NOMO-1 treated with dmso at 0.1 percent for 144 hours (cell line): ENCODE measurements around the gene DECR2.
"Not testable (repeated sequence)": the region's sequence is repeated elsewhere in the genome, so short reads cannot be mapped to it uniquely, and the experiment has no call there.

ENCODE experiments used
- DNase-seq: peaks from one replicate; lab custom pipeline; 2025; ENCODE audit not compliant: unreplicated experiment; lab: John Stamatoyannopoulos, UW

DECR2 gene, protein sequence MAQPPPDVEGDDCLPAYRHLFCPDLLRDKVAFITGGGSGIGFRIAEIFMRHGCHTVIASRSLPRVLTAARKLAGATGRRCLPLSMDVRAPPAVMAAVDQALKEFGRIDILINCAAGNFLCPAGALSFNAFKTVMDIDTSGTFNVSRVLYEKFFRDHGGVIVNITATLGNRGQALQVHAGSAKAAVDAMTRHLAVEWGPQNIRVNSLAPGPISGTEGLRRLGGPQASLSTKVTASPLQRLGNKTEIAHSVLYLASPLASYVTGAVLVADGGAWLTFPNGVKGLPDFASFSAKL

DNA sequence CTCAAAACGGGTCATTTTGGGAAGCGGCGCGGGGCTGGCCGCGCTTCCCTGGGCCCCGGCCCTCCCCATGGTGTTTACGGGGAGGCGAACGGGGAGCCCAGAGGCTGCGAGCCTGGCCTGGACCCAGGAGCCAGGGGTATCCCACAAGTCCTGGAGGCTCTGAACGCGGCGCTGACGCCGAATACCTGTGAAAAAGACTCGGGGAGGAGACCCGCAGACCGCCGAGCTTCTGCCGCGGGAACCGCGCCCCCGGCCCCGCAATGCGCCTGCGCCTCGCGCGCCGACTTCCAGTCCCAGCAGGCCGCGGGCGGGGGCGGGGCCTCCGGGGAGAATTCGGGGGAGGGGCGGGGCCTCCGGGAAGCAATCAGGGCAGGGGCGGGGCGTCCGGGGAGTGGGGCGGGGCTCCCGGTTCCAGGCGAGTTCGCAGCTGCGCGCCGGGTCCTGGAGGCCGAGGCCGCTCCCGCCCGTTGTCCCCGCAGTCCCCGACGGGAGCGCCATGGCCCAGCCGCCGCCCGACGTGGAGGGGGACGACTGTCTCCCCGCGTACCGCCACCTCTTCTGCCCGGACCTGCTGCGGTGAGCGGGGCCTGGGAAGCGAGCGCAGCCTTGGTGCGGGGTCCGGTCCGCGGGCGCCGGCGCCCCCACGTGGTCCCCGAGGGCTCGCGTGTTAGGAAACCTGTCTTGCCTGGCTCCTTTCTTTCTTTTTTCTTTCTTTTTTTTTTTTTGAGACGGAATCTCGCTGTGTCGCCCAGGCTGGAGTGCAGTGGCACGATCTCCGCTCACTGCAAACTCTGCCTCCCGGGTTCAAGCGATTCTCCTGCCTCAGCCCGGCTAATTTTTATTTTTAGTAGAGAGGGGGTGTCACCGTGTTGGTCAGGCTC is at the start of gene DECR2:
TSS of gene DECR2 (plus strand) at position 418 of the 881 bp plus-strand sequence. CDS start at position 497, 79 bp downstream.
- peak; percentile 69 for DNase-seq

DNA sequence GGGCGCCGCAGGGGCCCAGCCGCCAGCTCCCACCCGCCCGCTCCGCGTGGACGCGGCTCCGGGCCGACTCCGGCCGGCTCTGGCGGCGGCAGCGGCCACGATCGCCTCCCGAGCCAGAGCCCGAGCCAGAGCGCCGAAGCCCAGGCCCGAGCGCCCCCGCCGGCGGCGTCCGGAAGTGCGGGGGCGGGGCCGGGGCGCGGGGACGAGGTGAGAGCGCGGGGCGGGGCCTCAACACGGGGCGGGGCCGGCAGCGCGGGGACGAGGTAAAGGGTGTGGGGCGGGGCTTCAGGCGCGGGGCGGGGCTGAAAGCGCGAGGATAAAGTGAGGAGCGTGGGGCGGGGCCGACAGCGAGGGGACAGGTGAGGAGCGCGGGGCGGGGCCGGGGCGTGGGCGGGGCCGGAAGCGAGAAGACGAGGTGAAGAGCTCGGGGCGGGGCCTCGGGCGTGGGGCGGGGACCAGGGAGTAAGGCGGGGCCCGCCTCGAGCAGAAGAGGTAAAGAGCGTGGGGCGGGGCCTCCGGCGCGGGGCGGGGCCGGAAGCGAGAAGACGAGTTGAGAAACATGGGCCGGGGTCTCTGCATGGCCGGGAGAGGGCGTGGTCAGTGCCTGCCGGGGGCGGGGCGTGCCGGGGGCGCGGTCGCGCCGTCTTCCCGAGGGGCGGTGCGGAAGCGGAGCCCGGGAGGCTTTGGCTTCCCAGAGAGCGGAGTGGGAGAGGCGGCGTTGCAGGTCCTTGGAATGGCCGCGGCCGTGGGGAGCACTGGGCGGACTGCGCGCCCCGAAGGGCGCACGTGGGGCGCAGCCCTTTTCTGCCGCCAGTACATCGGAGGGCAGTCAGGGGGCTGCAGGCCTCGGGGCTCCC is 48.9 kb upstream of the DECR2 start, which contains the start of gene AXIN1:
TSS of gene AXIN1 (minus strand) at position 177 of the 857 bp plus-strand sequence. CDS start 5,698 bp downstream, outside the sequence.
- DNase-seq, result peak; percentile 94

DNA sequence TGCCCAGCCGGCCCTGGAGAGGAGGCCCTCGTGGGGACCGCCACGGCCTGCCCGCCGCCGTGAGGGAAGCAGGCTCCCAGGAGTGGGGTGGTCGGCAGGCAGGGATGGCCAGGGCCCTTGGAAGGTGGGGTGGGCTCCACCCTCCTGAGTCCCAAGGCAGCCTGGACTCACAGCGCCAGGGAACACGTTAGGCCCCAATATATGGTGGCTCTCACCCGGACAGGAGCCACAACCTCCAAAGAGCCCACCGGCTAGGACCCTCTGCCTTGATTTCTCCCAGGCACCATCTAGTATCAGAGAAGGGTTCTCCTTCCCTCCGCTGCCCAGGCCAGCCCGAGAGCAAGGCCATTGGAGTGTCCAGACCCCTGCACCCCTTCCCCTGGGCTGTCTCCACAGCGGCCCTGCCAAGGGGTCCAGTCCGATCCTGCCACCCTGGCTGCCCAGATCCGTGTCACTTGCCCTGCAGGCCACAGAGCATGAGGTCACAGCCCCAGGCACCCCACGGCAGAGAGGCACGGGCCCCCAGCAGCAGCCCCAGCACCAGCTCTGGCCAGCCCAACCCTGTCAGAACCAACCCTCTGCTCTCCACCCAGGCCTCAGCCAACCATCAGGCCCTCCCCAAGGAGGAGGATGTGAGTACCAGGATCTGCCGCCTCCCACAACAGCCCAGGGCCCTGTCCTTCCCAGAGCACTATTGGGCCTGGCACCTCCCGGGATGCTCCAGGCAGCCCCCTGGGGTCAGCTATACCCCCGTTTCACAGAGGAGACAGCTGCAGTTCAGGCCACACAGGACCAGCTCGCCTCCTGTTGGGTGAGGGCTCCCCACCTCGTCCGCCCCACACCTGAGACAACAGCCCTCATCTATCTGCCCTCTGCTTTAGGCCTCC is 48.0 kb upstream of the DECR2 start:
- DNase-seq, result no peak

DNA sequence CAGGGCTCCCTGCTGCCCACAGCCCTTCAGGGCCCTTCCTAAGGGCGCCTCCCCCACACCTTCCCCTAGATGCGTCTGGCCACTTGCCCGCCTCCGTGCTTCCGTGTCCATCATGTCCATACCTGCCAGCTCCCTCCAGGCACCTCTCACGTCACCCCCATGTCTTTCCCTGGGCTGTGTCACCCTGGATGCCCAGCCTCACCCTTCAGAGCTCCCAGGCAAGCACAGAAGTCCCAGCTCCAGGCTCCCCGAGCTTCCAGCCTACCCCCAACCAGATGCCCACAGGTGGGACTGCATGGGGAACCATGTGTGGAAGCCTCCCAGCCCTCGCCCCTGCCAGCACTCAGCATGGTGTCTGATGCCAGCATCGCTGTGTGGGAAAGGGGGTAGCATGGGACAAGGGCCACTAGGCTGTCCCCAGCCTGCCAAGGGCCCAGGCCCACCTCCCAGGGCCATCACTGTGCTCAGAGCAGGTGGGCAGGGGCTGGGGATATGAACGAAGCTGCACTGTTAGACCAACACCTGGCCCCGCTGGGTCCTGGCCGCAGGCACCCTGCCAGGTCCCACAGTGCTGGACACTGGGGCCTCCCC is 47.3 kb upstream of the DECR2 start:
- DNase-seq, result no peak

DNA sequence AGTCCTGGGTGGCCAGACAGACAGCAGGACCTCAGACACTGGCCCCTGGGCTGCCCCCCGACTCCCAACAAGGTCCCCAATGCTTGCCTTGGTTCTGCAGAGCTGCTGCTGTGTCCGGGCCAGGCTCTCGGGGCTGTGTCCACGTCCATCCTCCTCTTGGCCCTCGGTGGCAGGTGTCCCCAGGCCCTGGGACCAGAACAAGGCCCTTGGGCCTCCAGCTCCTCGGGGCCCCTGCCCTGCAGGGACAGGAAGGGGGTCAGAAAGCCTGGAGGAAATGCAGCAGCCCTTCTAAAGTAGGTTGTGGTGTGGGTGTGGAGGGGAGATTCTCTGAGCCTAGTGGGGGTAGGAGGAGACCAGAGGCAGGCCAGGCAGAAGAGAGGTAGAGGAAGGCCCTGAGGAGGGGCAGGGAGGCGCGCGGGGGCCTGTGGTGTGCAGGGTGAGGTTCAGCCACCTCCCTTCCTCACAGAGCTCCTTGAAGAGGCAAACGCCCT is 46.7 kb upstream of the DECR2 start:
- no peak for DNase-seq

DNA sequence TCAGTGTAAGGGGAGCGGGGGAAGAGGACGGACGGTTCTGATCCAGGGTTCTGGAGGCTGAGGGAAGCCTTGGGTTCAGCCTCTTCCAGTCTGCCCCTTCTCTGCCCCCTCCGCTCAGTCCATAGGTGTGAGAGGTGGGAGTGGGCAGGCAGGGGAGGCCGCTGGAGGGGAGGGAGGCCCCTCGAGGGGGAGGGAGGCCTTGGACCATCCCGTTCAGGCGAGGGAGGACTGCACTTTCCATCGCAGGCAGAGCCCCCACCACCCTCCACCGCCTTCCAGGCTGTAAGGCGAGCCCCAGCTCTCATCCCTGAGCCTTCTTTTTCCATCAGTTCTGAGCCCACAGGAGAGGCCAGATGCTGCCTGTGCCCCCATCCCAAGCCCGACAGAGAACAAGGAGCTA is 44.9 kb upstream of the DECR2 start:
- no peak for DNase-seq

DNA sequence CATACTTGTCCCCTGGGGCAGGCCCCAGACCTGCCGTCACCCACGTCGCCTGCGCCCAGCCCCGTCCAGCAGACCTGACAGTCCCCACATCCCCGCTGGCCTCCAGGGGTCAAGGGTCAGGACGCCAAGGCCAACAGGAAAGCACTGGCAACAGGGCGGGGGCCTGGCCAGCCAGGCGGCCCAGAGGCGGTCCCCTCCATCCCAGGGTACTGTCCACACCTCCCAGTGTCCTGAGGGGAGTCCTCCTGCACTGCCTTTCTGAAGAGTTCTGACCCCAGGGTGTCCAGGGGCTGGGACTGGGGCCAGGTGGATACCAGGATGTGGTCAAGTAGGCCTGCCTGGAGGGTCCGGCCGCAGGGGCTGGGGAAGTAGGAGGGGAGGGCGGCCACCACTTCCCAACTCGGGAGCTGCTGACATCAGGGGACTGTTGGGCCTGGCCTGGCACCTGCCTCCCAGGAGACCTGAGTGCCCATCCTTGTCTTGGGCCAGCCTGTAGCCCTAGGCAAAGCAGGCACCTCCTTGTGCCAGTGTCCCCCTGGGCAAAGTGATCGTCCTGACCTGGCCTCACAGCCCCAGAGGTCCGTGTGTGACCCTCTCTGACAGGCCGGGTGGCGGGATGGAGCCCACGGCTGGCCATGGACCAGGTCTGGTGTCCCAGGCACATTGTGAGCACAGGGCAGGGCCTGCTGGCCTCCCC is 42.5 kb upstream of the DECR2 start:
- DNase-seq, result no peak

DNA sequence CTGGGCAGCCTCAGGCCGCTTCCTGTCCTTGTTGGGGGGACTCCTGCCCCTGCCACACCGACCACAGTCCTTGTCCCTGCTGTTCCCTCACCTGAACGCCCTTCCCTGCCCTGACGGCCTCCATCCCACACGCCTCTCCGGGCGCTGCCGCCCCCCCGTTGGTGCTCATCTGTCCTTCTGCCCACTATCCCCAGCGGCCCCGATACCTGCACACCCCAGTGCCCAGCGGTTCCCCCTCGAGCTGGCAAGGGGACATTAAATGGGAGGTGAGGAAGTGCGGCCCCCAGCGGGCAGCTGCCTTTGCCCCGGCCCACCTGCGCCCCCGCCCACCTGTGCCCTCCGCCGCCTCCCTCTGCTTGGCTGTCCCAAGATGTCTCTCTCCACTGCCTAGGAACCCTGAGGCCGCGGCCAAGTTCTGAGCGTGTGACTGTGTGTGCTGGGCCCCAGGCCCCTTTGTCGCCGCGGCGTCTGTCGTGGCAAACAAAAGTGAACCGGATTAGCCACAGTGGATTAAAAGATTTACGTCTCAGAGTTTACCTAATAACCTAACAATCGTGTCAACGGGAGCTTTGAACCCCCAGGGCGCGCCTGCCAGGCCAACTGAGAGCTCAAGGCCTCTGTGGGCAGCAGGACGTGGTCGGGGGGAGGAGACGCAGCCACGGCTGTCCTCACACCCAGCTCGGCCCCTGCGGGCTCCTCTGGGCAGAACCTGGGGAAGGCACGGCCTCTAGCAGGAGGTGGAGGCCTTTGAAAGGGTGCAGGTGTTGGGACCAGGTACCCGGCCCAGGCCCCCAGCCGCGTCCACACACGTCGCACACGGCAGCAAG is 41.6 kb upstream of the DECR2 start:
- DNase-seq, result no peak

DNA sequence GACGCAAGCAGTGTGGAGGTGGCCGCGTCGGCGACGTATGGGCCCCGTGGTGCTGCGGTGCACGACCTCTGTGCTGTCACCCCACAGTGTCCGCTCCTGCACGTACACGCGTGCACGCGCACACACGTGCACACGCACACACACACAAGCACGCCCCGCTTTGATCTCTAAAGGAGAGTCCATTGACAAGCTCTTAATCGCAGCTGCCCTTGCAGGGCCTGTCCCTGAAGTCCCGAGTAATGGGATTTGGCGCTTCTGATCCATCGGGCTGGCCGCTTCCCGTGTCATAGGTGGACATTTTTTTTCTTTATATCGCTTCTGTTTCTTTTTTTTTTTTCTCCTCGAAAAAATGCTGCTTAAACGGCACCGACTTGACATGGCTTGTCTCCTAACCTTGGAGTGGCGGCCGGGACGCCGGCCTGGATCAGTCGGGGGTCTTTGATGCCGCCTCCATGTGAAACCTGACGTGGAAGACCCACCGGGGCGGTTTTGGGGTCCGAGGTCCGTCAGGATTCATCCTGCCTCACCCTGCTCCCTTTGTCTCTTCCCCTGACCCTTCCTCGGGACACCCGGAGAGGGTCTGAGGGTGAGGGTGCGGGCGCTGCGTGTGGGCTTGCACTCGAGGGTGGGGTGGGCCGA is 40.9 kb upstream of the DECR2 start:
- no peak for DNase-seq

DNA sequence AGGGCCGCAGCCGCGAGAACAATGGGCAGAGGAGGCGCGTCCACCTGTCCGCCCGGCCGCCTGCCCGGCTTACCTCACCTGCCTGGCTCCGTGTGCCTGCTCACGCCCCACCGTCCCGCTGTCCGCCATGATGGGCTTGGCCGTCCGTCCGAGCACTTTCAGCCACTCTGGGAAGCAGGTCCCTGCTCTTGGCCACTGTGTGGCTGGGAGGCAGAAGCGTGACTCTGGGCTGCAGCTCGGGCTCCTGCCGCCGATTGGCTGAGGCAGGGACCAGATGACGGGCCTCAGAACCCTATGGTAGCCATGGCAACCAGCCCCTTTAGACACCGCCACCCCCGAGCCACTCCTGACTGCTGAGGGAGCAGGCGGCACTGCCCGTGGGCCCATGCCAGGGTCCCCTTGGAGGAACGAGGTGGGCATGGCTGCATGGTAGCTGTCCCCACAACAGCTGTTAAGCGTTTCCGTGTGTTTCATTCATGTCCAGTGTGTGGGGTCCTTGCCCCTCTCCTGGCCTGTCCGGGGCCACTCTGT is 40.3 kb upstream of the DECR2 start:
- no peak for DNase-seq

DNA sequence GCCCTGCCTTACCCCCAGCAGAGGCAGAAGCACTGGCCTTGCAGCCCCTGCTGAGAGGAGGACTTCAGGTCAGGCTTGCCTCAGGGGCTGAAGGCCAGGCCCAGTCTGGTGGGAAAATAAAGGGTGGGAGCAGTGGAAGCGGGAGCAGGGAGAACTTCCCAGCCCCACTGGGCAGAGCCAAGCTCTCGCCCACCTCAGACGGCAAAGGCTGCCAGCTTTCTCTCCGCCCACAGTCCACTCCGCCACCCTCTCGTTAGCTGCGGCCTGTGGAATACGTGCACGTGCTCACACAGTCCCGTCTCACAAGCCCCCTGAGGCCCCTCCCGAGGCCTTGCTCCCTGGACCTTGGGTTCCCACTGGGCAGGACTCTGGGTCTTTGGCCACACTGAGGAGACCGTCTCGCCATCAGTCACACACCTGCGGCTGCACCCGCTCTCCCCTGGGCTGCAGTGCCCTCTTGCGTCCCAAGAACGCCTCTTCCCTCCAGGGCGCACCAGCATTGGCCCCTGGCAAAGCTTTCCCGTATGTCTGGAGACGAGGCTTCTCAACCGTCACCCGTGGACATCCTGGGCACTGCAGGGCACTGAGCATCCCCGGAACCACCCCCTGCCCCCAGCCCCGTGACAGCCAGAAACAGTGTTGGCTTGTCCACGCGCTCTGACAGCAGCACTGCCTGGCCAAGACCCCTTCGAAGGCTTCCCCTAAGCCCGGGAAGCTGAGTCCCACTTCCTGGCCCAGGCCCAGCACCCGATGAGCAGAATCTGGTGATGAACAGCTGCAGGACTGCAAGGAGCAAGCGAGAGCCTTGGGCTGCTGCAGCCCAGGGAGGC is 39.6 kb upstream of the DECR2 start:
- DNase-seq, result peak; percentile 83

DNA sequence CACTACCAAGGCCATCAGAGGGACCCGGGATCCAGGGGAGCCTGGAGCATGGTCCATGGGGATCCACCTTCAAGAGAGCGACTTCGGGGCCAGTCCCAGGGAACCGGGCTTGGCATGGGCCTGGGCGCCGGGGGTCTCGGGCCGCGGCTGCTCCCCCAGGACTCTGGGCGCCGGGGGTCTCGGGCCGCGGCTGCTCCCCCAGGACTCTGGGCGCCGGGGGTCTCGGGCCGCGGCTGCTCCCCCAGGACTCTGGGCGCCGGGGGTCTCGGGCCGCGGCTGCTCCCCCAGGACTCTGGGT is 39.0 kb upstream of the DECR2 start:
- DNase-seq, result not testable (repeated sequence)

DNA sequence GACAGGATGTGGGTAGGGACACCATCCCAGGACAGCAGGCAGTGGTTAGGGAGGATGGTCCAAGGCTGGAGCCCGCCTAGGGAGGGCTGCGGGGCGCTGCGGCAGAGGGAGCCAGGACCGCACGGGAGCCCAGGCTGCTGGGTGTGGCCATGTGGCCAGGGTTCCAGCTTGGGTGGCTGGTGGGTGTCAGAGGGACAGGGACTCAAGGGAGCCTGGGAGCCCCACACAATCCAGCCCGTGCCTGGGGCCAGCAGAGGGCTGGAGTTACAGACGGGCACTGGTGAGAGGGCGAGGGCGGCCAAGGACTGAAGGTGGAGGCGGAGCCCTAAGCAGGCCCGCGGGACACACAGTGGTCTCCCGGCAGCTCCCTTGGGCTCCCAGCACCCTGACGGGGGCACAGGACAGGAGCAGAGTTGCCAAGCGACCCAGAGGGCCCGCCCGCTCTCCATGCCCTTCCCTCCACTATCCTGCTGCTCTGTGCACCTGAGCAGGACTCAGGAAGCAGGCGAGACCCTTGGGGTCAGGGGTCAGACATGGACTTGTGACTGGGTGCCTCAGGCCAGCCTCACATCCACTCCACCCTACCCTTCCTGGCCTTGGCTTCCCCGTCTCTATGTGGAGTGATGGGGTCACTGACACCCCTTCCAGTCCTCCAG is 38.4 kb upstream of the DECR2 start:
- no peak for DNase-seq

DNA sequence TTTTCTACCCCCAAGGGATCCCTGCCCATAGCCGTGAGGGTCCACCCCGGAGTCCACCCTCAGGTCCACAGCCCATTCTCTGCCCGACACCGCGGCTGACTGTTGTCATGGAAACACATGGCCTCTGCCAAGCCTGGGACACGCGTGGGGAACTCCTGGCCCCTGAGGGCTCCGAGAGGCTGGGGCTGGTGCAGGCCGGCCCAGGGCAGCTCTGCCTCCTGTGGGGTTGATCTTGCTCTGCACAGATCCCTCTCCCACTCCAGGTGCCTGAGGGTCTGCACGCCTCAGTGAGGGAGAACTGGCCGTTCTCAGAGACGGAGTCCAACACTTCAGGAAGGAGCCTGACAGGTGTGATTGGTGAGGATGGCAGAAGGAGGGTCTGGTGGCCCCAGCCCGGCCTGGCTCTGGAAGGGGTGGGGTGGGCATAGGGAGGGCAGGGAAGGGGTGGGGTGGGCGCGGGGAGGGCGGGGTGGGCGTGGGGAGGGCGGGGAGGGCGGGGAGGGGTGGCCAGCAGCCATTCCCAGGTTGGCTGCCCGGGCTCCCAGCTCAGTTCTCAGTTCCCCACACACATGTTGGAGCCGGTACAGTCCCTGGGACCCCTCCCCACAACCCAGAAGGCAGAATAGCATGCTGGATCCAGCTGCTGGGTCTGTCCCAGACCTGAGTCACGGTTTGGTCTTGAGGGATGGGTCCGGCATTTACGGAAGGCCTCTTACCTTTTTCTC is 37.8 kb upstream of the DECR2 start:
- no peak for DNase-seq

DNA sequence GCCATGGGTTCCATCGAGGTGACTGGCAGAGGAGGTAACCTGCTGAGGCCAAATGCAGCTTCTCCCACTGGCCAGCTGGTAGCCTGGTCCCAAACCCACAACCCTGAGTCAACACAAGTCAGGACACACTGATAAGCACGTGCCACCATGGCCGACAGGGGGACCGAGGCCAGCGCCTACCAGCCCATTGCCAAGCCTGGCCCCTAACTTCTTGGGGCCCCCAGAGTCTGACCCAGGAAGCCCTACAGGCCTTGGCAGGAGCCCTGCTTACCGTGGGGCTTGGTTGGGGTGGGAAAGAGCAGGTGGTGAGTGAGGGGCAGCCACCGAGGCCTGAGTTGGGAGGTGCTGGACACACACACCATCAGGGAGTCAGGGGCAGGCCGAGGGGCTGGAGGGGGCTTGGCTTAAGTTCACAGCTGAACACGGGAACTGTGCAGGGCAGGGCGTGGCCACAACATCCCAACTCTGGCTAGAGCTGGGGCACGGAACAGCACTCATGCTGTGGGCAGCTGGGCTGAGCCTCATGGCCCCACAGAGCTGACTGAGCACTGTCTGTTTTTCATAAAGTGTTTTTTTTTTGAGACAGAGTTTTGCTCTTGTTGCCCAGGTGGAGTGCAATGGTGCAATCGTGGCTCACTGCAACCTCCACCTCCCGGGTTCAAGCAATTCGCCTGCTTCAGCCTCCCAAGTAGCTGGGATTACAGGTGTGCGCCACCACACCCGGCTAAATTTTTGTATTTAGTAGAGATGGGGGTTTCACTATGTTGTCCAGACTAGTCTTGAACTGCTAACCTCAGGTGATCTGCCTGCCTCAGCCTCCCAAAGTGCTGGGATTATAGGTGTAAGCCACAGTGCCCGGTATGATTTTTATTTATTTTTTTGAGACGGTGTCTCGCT is 36.8 kb upstream of the DECR2 start:
- DNase-seq, result no peak
